SHP77 treated with DMSO at 0.1 percent for 48 hours (cell line): ENCODE results near the gene MYLK4.

Source experiments
- DNase-seq: peaks from one replicate; lab custom pipeline; 2025; lab: John Stamatoyannopoulos, UW

MYLK4 gene

GRCh38 chr6:2656460-2657079, 94.2 kb downstream of the MYLK4 start:
- no peak for DNase-seq

DNA sequence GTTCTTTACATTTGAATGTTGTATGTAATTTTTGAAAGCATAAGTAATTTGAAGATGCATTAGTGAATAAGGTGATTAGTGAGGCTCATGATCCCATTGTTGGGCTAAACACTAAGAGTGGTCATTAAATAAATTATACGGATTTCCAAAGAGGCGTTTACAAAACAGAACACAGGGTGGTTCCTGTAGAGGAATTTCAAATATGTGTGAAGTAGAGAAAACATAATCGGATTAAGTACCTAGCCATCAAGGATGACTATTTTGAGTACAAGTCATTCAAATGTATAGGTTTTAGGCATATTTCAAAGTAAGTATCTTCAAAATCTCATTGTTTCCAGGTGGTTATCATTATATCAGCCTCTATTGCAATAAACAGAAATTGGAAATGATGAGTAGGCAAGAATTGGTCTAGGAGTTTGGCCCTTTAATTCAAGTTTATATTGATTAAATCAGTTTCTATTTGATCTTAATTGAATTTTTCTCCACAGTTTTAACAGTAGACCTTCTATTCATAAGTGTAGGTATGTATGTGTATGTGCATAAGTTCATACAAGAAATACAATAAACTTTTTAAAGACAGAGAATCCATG, 94.8 kb downstream of the MYLK4 start:
- no peak for DNase-seq

DNA sequence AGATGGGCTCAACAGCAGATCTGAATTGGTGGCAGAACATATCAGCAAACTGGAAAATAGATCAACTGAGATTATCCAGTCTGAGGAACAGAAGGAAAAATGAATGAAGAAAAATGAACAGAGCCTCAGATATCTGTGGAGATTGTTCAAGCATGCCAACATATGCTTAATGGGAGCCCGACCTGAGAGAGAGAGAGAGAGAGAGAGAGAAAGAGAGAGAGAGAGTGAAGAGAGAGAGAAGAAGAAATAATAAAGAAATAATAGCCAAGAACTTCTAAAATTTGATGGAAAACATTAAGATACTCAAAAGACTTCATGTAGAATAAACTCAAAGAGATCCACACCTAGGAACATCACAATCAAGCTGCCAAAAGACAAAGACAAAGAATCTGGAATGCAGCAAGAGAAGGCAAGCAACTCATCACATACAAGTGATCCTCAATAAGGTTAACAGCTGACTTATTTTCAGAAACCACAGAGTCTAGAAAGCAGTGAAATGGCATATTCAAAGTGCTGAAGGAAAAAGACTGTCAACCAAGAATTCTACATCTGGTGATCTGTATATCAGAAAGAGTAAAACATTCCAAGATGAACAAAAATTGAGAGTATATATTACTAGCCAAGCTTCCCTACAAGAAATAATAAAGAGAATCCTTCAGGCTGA, 97.2 kb downstream of the MYLK4 start:
- DNase-seq = no peak

GRCh38 chr6:2652611-2653010, 98.1 kb downstream of the MYLK4 start:
- DNase-seq = no peak

GRCh38 chr6:2651961-2652360, 98.8 kb downstream of the MYLK4 start:
- no peak for DNase-seq

DNA sequence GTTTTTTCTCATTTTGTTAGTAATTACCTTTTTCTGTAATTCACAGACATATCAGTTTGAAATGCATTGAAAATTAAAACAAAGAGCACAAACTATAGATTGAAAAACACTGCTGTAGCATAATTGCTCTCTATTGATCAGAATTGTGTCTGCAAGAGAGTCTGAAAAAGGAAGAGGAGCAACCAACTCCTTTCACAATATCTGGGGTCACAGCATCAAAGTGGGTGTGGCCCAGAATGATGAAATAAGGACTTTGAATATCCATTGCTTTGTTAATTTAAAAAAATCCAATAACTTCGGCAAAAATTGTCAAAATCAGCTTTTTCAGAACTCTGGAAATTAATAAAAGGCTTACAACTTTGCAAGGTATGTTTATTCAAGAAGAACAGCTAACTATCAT, 99.2 kb downstream of the MYLK4 start:
- DNase-seq = no peak

DNA sequence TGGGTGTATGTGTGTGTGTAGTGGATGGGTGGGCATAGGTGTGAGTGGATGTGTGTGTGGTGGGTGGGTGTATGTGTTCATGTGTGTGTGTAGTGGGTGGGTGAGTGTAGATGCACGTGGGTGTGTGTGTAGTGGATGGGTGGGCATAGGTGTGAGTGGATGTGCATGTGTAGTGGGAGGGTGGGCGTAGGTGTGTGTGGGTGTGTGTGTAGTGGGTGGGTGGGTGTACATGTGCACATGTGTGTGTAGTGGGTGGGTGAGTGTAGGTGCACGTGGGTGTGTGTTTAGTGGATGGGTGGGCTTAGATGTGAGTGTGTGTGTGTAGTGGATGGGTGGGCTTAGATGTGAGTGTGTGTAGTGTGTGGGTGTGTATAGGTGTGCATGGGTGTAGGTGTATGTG, 104.4 kb downstream of the MYLK4 start:
- DNase-seq = no peak

GRCh38 chr6:2643935-2644539, 106.7 kb downstream of the MYLK4 start:
- no peak for DNase-seq

DNA sequence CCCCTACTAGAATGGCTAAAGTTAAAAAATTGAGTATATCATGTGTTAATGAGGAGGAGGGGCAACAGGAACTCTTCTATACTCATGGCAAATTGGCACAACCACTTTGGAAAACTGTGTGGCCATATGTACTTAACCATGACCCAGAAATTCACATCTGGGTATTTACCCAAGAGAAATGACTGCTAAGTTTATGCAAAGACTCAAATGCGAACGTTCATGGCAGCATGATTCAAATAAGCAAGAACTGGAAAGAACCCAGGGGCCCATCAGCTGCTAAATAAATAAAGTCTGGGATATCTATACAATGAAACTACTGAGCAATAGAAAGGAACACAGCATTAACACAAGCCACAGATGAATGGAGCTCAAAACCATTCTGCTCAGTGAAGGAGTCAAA, 107.6 kb downstream of the MYLK4 start:
- no peak for DNase-seq

DNA sequence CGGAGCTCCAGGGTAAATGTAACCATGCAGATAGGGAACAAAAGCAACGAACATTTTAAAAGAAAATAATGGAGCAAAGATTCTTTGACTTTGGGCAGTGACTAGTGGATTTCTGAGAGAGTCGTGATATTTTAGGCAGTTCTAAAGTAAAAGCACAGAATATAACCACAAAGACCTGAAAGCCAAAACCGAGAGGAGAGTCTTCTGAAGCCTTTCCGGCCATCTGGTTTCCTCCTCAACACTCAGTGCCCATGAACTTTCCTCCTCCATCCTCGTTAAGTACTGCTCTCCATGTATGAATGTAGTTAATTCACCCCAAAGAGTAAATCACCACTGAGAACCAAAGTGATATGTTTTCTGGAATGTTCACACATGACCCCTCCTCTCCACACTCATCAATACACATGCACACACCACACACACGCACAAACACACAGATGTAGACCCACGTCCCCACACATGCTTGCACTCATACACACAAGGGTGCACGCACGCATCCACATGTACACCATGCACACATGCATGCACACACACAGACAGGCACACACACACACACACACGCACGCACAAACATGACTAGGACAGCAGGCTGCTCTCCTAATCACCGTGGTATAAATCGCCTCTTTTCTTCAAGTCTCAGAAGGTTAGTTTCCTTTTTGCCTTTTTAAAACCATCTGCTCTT, 109.5 kb downstream of the MYLK4 start:
- no peak for DNase-seq

- DNase-seq = no peak
These were observed 110.2 kb downstream of the MYLK4 start for GRCh38 chr6:2640551-2640950.

DNA sequence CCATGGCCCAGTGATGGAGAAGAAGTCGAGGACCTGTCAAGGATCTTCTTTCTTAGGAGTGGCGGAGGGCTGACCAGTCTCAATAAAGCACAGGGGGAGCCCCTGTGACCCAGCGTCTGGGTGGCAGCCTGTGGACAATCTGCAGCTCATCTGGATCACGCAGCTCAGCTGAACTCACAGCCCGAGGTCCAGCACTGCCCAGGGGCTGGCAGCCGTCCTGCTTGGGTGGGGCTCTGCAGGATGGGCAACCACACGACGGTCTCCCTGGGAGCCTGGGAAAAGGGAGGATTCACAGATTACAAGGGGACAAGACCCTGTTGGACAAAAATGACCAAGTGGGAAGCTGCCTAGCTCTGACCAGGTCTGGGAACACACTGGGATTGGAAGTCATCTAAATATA, 110.8 kb downstream of the MYLK4 start:
- DNase-seq = no peak

GRCh38 chr6:2639167-2639566, 111.6 kb downstream of the MYLK4 start:
- no peak for DNase-seq

DNA sequence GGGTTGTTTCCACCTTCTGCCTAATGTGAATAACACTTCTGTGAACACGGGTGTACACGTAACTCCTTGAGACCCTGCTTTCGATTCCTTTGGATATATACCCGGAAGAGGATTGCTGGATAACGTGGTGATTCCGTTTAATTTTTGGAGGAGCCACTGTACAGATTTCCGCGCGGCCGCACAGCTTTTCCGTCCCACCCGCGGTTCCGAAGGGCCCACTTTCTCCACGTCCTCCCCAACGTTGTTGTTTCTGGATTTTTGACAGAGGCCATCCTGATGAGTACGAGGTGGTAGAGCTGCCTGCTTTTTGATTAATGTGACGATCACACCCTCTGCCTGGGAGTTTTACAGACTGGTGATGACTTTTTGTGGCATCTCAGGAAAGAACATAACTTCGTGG, 114.0 kb downstream of the MYLK4 start:
- DNase-seq = no peak

DNA sequence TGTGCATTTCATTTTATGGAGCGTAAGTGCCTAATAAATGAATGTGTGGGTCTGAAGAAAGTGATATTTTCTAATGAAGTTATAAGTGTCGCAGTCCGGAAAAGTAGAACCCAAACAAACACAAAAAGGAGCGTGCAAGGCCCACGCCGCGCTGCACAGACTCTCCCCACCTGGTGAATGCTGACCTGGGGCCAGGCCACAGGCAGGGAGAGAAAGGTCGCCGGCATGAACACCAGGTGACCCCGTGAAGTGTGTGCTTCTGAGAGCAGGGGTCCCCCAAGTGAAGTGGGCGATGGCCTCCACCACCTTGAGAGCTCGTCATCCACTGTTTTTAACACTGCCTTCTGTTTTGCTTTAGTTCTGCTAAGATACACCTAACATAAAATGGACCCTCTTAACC, 114.8 kb downstream of the MYLK4 start:
- DNase-seq = no peak

GRCh38 chr6:2634139-2634964, 116.4 kb downstream of the MYLK4 start:
- DNase-seq = peak; percentile 93

GRCh38 chr6:2633736-2634135, 117.0 kb downstream of the MYLK4 start:
- DNase-seq = no peak

DNA sequence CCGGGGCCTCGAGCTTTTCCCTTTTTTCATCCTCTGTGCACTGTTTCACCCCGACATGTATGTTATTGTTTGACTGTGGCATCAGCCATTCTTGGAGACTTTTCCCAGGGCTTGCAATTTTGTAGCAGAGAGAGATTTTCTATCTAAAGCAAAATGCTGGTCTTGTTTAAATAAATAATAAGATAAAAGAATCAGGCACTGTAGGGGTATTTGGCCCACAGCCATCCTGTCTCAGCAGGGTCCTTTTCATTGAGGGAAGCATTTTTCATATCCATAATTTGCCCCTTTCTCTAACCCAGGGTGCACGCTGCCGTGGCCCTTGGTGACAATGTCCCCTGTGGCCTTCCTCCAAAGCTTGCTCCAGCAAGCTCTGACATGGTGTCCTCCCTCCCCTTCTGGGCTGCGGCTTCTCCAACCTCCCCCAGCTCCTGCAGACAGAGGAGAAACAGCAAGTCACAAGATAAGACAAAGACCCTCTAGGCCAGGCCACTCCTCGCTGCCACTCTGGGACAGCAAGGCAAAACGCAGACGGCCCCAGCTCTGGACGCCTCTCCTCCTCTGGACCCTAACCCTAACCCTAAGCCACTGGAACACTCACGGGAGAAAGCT, 117.6 kb downstream of the MYLK4 start:
- no peak for DNase-seq

- DNase-seq = no peak
These were observed 118.4 kb downstream of the MYLK4 start for GRCh38 chr6:2632368-2632767.

GRCh38 chr6:2630891-2631571, 119.7 kb downstream of the MYLK4 start:
- DNase-seq = peak; percentile 25

GRCh38 chr6:2630359-2630758, 120.4 kb downstream of the MYLK4 start:
- peak; percentile 54 for DNase-seq
